ENCODE data around the gene SPINDOC.
"Not testable (repeated sequence)": the region's sequence is repeated elsewhere in the genome, so short reads cannot be mapped to it uniquely, and the experiment has no call there.

The SPINDOC gene

DNA sequence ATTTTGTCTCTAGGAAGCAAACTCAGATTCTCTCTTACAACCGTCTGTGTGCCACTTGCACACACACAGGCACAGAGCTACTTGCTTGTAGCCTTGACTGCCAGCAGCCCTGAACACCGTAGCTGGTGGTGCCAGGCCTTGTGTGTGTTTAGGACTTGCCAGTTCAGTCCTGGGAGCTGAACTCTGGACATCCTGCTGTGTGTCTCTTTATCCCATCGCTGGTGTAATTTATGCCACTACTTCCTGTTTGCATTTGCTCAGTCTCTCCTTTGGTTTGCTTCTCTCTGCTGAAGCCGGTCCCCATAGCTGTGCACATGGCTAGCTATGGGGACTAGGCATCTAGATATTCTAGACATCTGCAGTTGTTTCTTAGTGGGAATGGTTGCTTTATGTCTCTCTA is 49.7 kb downstream of the SPINDOC start:
- ATAC-seq = no peak

DNA sequence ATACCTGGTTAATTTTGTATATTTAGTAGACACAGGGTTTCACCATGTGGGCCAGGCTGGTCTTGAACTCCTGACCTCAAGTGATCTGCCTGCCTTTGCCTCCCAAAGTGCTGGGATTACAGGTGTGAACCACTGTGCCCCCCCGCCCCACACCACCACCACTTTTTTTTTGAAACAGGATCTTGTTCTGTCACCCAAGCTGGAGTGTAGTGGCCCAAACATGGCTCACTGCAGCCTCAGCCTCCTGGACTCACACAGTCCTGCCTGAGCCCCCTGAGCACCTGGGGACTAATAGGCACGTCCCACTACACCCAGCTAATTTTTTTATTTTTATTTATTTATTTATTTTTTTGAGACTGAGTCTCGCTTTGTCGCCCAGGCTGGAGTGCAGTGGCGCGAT is 50.4 kb downstream of the SPINDOC start:
- ATAC-seq = not testable (repeated sequence)

More for the DNA sequence above, 49.7 kb downstream of the SPINDOC start:
- no peak for TF ChIP-seq ESRRG (CRISPR knock-in tag; IDR thresholded peaks at IDR 0.05)
- no peak for TF ChIP-seq TOX (CRISPR knock-in tag; IDR thresholded peaks at IDR 0.05; ENCODE audit: borderline replicate concordance)
- no peak for TF ChIP-seq TCF4 (CRISPR knock-in tag; IDR thresholded peaks at IDR 0.05; ENCODE audit: borderline replicate concordance)
- TF ChIP-seq ISL1 (CRISPR knock-in tag; IDR thresholded peaks at IDR 0.05) = no peak
- no peak for TF ChIP-seq ZFP3 (CRISPR knock-in tag; IDR thresholded peaks at IDR 0.05)
- no peak for TF ChIP-seq BACH2 (CRISPR knock-in tag; IDR thresholded peaks at IDR 0.05; ENCODE audit: borderline replicate concordance)
- TF ChIP-seq ZC3H10 (CRISPR knock-in tag; IDR thresholded peaks at IDR 0.05) = no peak
- TF ChIP-seq, protein P1, sequence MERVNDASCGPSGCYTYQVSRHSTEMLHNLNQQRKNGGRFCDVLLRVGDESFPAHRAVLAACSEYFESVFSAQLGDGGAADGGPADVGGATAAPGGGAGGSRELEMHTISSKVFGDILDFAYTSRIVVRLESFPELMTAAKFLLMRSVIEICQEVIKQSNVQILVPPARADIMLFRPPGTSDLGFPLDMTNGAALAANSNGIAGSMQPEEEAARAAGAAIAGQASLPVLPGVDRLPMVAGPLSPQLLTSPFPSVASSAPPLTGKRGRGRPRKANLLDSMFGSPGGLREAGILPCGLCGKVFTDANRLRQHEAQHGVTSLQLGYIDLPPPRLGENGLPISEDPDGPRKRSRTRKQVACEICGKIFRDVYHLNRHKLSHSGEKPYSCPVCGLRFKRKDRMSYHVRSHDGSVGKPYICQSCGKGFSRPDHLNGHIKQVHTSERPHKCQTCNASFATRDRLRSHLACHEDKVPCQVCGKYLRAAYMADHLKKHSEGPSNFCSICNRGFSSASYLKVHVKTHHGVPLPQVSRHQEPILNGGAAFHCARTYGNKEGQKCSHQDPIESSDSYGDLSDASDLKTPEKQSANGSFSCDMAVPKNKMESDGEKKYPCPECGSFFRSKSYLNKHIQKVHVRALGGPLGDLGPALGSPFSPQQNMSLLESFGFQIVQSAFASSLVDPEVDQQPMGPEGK (CRISPR knock-in tag; IDR thresholded peaks at IDR 0.05; ENCODE audit: borderline replicate concordance) = no peak
- no peak for TF ChIP-seq ZNF565 (CRISPR knock-in tag; conservative IDR thresholded peaks at IDR 0.05; ENCODE audit: low read depth)
- TF ChIP-seq, protein P2, sequence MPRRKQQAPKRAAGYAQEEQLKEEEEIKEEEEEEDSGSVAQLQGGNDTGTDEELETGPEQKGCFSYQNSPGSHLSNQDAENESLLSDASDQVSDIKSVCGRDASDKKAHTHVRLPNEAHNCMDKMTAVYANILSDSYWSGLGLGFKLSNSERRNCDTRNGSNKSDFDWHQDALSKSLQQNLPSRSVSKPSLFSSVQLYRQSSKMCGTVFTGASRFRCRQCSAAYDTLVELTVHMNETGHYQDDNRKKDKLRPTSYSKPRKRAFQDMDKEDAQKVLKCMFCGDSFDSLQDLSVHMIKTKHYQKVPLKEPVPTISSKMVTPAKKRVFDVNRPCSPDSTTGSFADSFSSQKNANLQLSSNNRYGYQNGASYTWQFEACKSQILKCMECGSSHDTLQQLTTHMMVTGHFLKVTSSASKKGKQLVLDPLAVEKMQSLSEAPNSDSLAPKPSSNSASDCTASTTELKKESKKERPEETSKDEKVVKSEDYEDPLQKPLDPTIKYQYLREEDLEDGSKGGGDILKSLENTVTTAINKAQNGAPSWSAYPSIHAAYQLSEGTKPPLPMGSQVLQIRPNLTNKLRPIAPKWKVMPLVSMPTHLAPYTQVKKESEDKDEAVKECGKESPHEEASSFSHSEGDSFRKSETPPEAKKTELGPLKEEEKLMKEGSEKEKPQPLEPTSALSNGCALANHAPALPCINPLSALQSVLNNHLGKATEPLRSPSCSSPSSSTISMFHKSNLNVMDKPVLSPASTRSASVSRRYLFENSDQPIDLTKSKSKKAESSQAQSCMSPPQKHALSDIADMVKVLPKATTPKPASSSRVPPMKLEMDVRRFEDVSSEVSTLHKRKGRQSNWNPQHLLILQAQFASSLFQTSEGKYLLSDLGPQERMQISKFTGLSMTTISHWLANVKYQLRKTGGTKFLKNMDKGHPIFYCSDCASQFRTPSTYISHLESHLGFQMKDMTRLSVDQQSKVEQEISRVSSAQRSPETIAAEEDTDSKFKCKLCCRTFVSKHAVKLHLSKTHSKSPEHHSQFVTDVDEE (CRISPR knock-in tag; IDR thresholded peaks at IDR 0.05) = no peak
- TF ChIP-seq, protein P3, sequence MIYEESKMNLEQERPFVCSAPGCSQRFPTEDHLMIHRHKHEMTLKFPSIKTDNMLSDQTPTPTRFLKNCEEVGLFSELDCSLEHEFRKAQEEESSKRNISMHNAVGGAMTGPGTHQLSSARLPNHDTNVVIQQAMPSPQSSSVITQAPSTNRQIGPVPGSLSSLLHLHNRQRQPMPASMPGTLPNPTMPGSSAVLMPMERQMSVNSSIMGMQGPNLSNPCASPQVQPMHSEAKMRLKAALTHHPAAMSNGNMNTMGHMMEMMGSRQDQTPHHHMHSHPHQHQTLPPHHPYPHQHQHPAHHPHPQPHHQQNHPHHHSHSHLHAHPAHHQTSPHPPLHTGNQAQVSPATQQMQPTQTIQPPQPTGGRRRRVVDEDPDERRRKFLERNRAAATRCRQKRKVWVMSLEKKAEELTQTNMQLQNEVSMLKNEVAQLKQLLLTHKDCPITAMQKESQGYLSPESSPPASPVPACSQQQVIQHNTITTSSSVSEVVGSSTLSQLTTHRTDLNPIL (CRISPR knock-in tag; IDR thresholded peaks at IDR 0.05; ENCODE audit: low read depth) = no peak
- no peak for TF ChIP-seq GLIS3 (CRISPR knock-in tag; IDR thresholded peaks at IDR 0.05)
- no peak for TF ChIP-seq CSDC2 (CRISPR knock-in tag; IDR thresholded peaks at IDR 0.05)
- TF ChIP-seq OSR1 (CRISPR knock-in tag; IDR thresholded peaks at IDR 0.05) = no peak
- TF ChIP-seq, protein P4, sequence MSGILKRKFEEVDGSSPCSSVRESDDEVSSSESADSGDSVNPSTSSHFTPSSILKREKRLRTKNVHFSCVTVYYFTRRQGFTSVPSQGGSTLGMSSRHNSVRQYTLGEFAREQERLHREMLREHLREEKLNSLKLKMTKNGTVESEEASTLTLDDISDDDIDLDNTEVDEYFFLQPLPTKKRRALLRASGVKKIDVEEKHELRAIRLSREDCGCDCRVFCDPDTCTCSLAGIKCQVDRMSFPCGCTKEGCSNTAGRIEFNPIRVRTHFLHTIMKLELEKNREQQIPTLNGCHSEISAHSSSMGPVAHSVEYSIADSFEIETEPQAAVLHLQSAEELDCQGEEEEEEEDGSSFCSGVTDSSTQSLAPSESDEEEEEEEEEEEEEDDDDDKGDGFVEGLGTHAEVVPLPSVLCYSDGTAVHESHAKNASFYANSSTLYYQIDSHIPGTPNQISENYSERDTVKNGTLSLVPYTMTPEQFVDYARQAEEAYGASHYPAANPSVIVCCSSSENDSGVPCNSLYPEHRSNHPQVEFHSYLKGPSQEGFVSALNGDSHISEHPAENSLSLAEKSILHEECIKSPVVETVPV (CRISPR knock-in tag; IDR thresholded peaks at IDR 0.05) = no peak
- no peak for TF ChIP-seq ARNTL (CRISPR knock-in tag; IDR thresholded peaks at IDR 0.05; ENCODE audit: borderline replicate concordance, low read depth)

DNA sequence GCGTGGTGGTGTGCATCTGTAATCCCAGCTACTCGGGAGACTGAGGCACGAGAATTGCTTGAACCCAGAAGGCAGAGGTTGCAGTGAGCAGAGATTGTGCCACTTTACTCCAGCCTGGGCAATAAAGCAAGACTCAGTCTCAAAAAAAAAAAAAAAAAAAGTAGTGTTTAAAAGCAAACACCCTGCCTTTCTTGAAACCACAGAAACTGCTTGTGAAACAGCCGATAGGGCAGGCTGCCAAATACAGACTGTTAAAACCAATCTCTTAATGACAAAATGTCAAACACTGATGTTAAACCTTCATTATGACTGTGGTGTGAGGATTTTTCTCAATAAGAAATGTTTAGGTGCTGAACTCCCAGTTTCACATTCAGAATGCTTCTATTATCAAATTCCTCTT is 53.0 kb downstream of the SPINDOC start:
- ATAC-seq = no peak
- TF ChIP-seq, protein P3 (CRISPR knock-in tag; IDR thresholded peaks at IDR 0.05; ENCODE audit: low read depth) = no peak
- TF ChIP-seq ZNF565 (CRISPR knock-in tag; conservative IDR thresholded peaks at IDR 0.05; ENCODE audit: low read depth) (no peak), PPARA (CRISPR knock-in tag; IDR thresholded peaks at IDR 0.05; ENCODE audit: borderline replicate concordance) (no peak), OSR1 (CRISPR knock-in tag; IDR thresholded peaks at IDR 0.05) (no peak), ARNTL (CRISPR knock-in tag; IDR thresholded peaks at IDR 0.05; ENCODE audit: borderline replicate concordance, low read depth) (no peak)
- TF ChIP-seq, protein P5, sequence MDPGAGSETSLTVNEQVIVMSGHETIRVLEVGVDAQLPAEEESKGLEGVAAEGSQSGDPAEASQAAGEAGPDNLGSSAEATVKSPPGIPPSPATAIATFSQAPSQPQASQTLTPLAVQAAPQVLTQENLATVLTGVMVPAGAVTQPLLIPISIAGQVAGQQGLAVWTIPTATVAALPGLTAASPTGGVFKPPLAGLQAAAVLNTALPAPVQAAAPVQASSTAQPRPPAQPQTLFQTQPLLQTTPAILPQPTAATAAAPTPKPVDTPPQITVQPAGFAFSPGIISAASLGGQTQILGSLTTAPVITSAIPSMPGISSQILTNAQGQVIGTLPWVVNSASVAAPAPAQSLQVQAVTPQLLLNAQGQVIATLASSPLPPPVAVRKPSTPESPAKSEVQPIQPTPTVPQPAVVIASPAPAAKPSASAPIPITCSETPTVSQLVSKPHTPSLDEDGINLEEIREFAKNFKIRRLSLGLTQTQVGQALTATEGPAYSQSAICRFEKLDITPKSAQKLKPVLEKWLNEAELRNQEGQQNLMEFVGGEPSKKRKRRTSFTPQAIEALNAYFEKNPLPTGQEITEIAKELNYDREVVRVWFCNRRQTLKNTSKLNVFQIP (CRISPR knock-in tag; IDR thresholded peaks at IDR 0.05; ENCODE audit: borderline replicate concordance, low read depth) = no peak
